SK-N-SH treated with all-trans-retinoic acid at 6 μM for 48 hours (cell line): ENCODE results near the gene DYTN.

ENCODE experiments used
- BACH2 ChIP-seq: fragments of 250-450 bp; sonication (Bioruptor Pico); IDR thresholded peaks from 2 replicates; pipeline ENCODE4 v1.9.0; 2021; ENCODE audit warnings: mild to moderate bottlenecking, borderline replicate concordance
- PATZ1 ChIP-seq: fragments of 250-450 bp; sonication (Bioruptor Pico); IDR thresholded peaks from 2 replicates; pipeline ENCODE4 v1.8.0; 2020; ENCODE audit warnings: mild to moderate bottlenecking, moderate library complexity, borderline replicate concordance
- POU6F1 ChIP-seq: fragments of 250-450 bp; sonication (Bioruptor Pico); IDR thresholded peaks from 2 replicates; pipeline ENCODE4 v1.8.0; 2021; ENCODE audit warnings: low read depth, mild to moderate bottlenecking, moderate library complexity, borderline replicate concordance
- ZNF70 ChIP-seq: fragments of 450-650 bp; formaldehyde crosslinking; IDR thresholded peaks from 2 replicates; pipeline ENCODE4 v1.5.0; 2020; ENCODE audit warnings: mild to moderate bottlenecking, moderate library complexity

GRCh38 chr2:206611736-206612135, 106.5 kb downstream of the DYTN start:
- no peak for TF ChIP-seq PATZ1 (CRISPR knock-in tag)
- TF ChIP-seq ZNF70: no peak
- no peak for TF ChIP-seq POU6F1 (CRISPR knock-in tag)
- TF ChIP-seq BACH2: no peak
